HG03097 (cell line): Measurements from ENCODE around the gene GTF2IRD1.
"Not testable (repeated sequence)": the region's sequence is repeated elsewhere in the genome, so short reads cannot be mapped to it uniquely, and the experiment has no call there.

Experiments
- ATAC-seq: cut with Tn5 transposase; IDR thresholded peaks from one replicate; pipeline ENCODE4 v1.9.1; 2021; ENCODE audit not compliant: unreplicated experiment, low FRiP score

GTF2IRD1 gene

GRCh38 chr7:74623135-74623534 is 169.4 kb downstream of the GTF2IRD1 start:
- ATAC-seq, result no peak

DNA sequence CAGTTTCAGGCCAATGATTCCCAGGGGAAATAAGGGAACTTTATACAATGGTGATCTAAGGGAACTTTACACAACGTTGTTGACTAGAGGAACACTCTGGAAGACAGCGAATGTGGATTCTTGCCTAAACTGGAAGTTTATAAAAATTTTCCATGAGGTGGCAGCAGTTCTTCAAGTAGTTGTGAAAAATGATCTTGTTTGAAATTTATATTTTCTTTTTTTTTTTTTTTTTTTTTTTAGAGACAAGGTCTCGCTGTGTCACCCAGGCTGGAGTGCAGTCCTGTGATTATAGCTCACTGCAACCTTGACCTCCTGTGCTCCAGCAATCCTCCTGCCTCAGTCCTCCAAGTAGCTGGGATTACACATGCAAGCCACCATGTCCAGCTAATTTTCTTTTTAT is 171.7 kb downstream of the GTF2IRD1 start:
- no peak for ATAC-seq

DNA sequence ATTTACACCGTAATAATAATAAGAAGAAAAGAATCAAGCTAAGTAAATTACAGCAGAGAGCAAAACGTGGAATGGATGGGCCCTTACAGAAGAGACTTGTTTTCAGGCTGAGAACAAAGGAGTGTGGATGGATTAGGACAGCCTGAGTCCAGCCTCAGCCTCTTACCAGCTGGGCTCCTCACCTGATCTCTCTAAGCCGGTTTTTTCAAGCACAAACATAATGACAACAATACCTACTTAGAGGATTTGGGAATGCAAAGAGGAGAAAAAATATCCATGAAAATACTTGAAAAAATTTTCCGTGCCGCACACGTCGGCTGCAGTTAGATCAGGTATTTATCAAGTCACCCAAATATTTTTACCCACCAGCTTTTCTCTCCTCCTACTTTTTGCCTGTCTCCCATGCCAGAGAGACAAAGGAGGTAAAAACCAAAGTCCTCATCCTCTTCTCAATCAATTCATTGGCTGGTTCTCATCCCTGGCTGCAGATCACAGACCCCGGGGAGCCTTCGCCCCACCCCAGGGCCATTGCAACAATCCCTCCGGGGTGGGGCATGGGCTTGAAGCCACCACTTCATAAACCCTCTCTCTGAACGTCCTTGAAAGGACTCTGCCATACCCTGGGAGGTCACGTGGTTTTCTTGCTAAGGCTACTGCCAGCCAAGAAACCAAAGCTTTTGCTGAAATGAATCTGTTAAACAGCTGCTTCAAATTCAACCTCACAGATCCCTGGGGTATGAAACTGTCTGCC is 174.1 kb downstream of the GTF2IRD1 start:
- no peak for ATAC-seq

GRCh38 chr7:74632505-74632904 is 178.8 kb downstream of the GTF2IRD1 start:
- ATAC-seq, result no peak

- no peak for ATAC-seq
Observed at GRCh38 chr7:74633451-74633921, 179.8 kb downstream of the GTF2IRD1 start.

DNA sequence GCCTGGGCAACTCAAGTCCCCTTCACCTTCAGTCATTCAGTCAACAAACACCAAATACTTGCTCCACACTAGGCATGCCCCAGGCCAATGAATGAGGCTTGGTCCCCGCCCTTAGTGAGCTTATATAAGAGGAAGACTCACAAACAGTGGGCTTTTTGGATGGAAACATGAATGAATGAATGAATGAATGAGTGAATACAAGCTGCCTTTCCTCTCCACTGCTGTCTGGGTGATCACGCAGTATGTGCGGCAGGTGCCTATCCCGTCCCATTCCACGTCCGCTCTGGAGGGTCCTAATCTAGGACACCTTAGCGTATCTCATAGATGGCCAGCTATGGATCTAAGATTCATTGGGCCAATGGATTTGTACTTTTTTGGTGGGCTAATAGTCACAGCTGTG is 184.0 kb downstream of the GTF2IRD1 start:
- no peak for ATAC-seq

- peak; percentile 58 for ATAC-seq
Observed at GRCh38 chr7:74650055-74650454, 196.3 kb downstream of the GTF2IRD1 start.

DNA sequence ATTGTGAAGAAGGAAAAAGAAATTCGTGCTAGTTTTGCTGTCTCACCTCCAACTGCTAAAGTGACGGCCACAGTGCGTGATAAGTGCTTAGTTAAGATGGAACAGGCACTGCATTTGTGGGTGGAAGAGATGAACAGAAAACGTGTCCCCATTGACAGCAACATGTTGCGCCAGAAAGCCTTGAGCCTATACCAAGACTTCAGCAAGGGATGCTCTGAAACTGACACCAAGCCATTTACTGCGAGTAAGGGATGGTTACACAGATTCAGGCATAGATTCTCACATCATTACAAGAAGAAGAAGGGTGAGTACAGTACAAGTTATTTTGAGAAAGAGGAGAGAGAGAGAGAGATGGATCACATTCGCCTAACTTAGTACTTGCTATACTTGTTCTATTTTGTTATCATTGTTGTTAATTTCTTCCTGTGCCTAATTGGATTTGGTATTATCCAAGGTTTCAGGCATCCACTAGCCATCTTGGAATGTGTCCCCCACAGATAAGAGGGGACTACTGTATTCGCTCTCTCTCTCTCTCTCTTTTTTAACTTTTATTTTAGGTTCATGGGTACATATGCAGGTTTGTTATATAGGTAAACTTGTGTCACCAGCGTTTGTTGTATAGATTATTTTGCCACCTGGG is 196.9 kb downstream of the GTF2IRD1 start:
- ATAC-seq, result not testable (repeated sequence)

DNA sequence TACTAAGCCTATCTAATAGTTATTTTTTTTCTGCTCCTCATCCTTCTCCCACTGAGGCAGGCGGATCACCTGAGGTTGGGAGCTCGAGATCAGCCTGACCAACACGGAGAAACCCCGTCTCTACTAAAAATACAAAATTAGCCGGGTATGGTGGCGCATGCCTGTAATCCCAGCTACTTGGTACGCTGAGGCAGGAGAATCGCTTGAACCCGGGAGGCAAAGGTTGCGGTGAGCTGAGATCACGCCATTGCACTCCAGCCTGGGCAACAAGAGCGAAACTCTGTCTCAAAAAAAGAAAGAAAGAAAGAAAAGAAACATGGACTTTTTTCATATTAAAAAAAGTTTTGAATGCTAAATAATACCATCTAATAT is 197.4 kb downstream of the GTF2IRD1 start:
- not testable (repeated sequence) for ATAC-seq
